Measurements from ENCODE around the gene SYNE3. TPM values are rescaled to one million over a fixed set of nuclear protein-coding genes. Genes with fewer than 3 reads are reported as not detected.

The SYNE3 gene
- total and polyA plus RNA-seq, 2 of the 8 experiments (the other 6 are each of a cell fraction or from before 2014, with no cell fraction given), result under 0.01 TPM; not detected in 1

DNA sequence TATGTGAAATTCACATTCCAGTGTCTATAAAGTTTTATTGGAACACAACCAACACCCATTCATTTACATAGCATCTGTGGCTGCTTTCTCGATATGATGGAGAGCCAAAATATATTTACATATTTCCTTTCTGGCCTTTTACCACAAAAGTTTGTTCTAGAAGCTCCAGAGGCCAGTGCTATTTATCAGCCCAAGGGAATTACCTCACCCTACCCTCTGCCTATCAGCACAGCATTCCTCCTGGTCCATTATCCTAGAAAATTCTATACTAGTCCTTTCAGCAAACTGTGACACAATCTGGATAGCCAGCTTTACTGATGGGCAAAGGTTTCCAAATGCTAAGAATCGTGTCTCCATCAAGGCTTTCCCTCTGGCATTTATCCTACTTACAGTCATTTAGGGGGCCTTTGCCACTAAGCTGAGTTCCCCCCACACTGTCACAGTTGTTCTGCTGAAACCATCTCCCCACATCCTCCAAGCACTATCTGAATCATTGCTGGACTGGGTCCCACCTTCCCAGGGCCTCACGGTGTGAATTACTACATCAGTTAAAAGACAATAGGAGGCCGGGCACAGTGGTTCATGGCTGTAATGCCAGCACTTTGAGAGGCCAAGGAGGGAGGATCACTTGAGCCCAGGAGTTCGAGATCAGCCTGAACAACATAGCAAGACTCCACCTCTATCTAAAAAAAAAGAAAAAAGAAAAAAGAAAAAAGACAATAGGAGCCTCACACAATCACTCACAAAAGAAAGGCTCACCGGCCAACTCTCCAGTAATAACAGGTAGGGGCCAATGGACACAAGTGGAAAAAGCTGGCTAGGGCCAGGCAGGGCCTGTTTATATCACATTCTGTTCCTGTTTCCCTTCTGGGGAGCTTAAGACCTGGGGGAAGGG, 12.1 kb downstream of the SYNE3 start (continued):
- TF ChIP-seq TBP (IDR thresholded peaks at IDR 0.05; ENCODE audit: low read depth, low read length), result no peak

Data from H1 (cell line).